ENCODE measurements around the gene PARP3. TPM values are rescaled to one million over a fixed set of nuclear protein-coding genes. Genes with fewer than 3 reads are reported as not detected.

PARP3 gene
- total RNA-seq, 2 donors from 2014 or later = 22.0 to 45.9 TPM

- no peak for DNase-seq (ENCODE audit: low spot score)
- Histone ChIP-seq H3K4me3 (no peak overlapping the region), H3K9me3 (no peaks in the 10 kb centered on the region), H3K27me3 (replicated peaks; ENCODE audit: insufficient read depth) (no peaks in the 10 kb centered on the region), H3K4me1 (replicated peaks) (peaks cover under 1% of the 10 kb centered on the region), H3K36me3 (no peaks in the 10 kb centered on the region), H3K27ac (no peak overlapping the region)
- WGBS = 97% methylated on average over 14 of the region's 14 CpGs
- no peak for TF ChIP-seq POLR2AphosphoS5 (IDR thresholded peaks at IDR 0.05)
- TF ChIP-seq POLR2A (IDR thresholded peaks at IDR 0.05) = no peak
- intact Hi-C loops (cut with DNase I) = no loop called here
Observed at GRCh38 chr3:51945926-51946705, 4.0 kb downstream of the PARP3 start.

- Histone ChIP-seq H3K4me3 (no peak overlapping the region), H3K9me3 (no peaks in the 10 kb centered on the region), H3K27ac (no peak overlapping the region), H3K36me3 (no peaks in the 10 kb centered on the region), H3K4me1 (replicated peaks) (no peaks in the 10 kb centered on the region), H3K27me3 (replicated peaks; ENCODE audit: insufficient read depth) (no peaks in the 10 kb centered on the region)
- DNase-seq (ENCODE audit: low spot score) = no peak
- intact Hi-C loops (cut with DNase I) = no loop called here
- WGBS = 85% methylated on average over 4 of the region's 4 CpGs
- TF ChIP-seq CTCF (IDR thresholded peaks at IDR 0.05) = no peak
- TF ChIP-seq POLR2AphosphoS5 (IDR thresholded peaks at IDR 0.05) = no peak
- no peak for TF ChIP-seq POLR2A (IDR thresholded peaks at IDR 0.05)
Observed at GRCh38 chr3:51946796-51947195, 4.6 kb downstream of the PARP3 start.

- H3K36me3 ChIP-seq = no peaks in the 10 kb centered on the region
- H3K27ac ChIP-seq = no peak overlapping the region
- WGBS = 74% methylated on average over 13 of the region's 13 CpGs
- no peaks in the 10 kb centered on the region for H3K27me3 ChIP-seq (replicated peaks; ENCODE audit: insufficient read depth)
- no peak for DNase-seq (ENCODE audit: low spot score)
- intact Hi-C loops (cut with DNase I) = no loop called here
- TF ChIP-seq CTCF (IDR thresholded peaks at IDR 0.05) (no peak), POLR2AphosphoS5 (IDR thresholded peaks at IDR 0.05) (no peak), POLR2A (IDR thresholded peaks at IDR 0.05) (no peak)
- no peaks in the 10 kb centered on the region for H3K4me1 ChIP-seq (replicated peaks)
- no peaks in the 10 kb centered on the region for H3K9me3 ChIP-seq
- H3K4me3 ChIP-seq = no peak overlapping the region
Observed at GRCh38 chr3:51947215-51947900, 5.2 kb downstream of the PARP3 start.

GRCh38 chr3:51948016-51948580 lies 5.9 kb downstream of the PARP3 start:
- Histone ChIP-seq H3K9me3 (no peaks in the 10 kb centered on the region), H3K4me1 (replicated peaks) (no peaks in the 10 kb centered on the region), H3K36me3 (no peaks in the 10 kb centered on the region), H3K27ac (no peak overlapping the region), H3K4me3 (no peak overlapping the region), H3K27me3 (replicated peaks; ENCODE audit: insufficient read depth) (no peaks in the 10 kb centered on the region)
- WGBS = 89% methylated on average over 10 of the region's 10 CpGs
- TF ChIP-seq POLR2A (IDR thresholded peaks at IDR 0.05) = no peak
- no peak for TF ChIP-seq CTCF (IDR thresholded peaks at IDR 0.05)
- TF ChIP-seq POLR2AphosphoS5 (IDR thresholded peaks at IDR 0.05) = no peak
- intact Hi-C loops (cut with DNase I) = no loop called here
- no peak for DNase-seq (ENCODE audit: low spot score)

- no peak overlapping the region for H3K4me3 ChIP-seq
- H3K36me3 ChIP-seq = no peaks in the 10 kb centered on the region
- no peaks in the 10 kb centered on the region for H3K27me3 ChIP-seq (replicated peaks; ENCODE audit: insufficient read depth)
- TF ChIP-seq POLR2A (IDR thresholded peaks at IDR 0.05) (no peak), POLR2AphosphoS5 (IDR thresholded peaks at IDR 0.05) (no peak), CTCF (IDR thresholded peaks at IDR 0.05) (no peak)
- DNase-seq (ENCODE audit: low spot score) = no peak
- intact Hi-C loops (cut with DNase I) = no loop called here
- H3K9me3 ChIP-seq = no peaks in the 10 kb centered on the region
- H3K27ac ChIP-seq = no peak overlapping the region
- WGBS = 94% methylated on average over 5 of the region's 5 CpGs
- H3K4me1 ChIP-seq (replicated peaks) = no peaks in the 10 kb centered on the region
Observed at GRCh38 chr3:51949121-51949520, 7.0 kb downstream of the PARP3 start.

Data from prostate gland (tissue), 2 donors.